HEK293T (cell line): Measurements from ENCODE around the gene FKBP5.
"Not testable (repeated sequence)": the region's sequence is repeated elsewhere in the genome, so short reads cannot be mapped to it uniquely, and the experiment has no call there.

Experiments
- CTCF ChIA-PET: fragments of 350-600 bp; formaldehyde crosslinking; extraction: SDS; loops from one replicate; lab custom pipeline; 2021; ENCODE audit warnings: antibody characterized with exemption, inconsistent platforms; lab: Yijun Ruan, JAX
- POLR2A ChIA-PET: fragments of 350-600 bp; formaldehyde crosslinking; extraction: SDS; loops from one replicate; lab custom pipeline; 2020; ENCODE audit warnings: antibody characterized with exemption, inconsistent platforms; lab: Yijun Ruan, JAX
- DNase-seq: peaks from one replicate; pipeline ENCODE4 v3.0.0; 2012; ENCODE audit warnings: mixed read lengths; ENCODE audit errors: extremely low spot score
- ARNT ChIP-seq: fragments of 450-650 bp; IDR thresholded peaks from 2 replicates; pipeline ENCODE4 v1.6.1; 2017; ENCODE audit warnings: mild to moderate bottlenecking
- BHLHE40 ChIP-seq: fragments of 450-650 bp; IDR thresholded peaks from 2 replicates; pipeline ENCODE4 v1.6.1; 2016; ENCODE audit warnings: mild to moderate bottlenecking, moderate library complexity, borderline replicate concordance
- CTBP1 ChIP-seq: fragments of 450-650 bp; IDR thresholded peaks from 2 replicates; pipeline ENCODE4 v1.6.1; 2016; ENCODE audit warnings: borderline replicate concordance
- ELF4 ChIP-seq: fragments of 450-650 bp; IDR thresholded peaks from 2 replicates; pipeline ENCODE4 v1.6.1; 2017; ENCODE audit warnings: antibody characterized with exemption
- FOXA1 ChIP-seq: fragments of 450-650 bp; IDR thresholded peaks from 2 replicates; pipeline ENCODE4 v1.6.1; 2016; ENCODE audit warnings: mild to moderate bottlenecking
- FOXK2 ChIP-seq: fragments of 450-650 bp; IDR thresholded peaks from 2 replicates; pipeline ENCODE4 v1.6.1; 2016; ENCODE audit warnings: mild to moderate bottlenecking
- FOXM1 ChIP-seq: fragments of 450-650 bp; IDR thresholded peaks from 2 replicates; pipeline ENCODE4 v1.6.1; 2017; ENCODE audit warnings: mild to moderate bottlenecking, borderline replicate concordance
- HDGF ChIP-seq: fragments of 450-650 bp; IDR thresholded peaks from 2 replicates; pipeline ENCODE4 v1.6.1; 2017; ENCODE audit warnings: antibody characterized with exemption, borderline replicate concordance
- L3MBTL2 ChIP-seq: fragments of 450-650 bp; conservative IDR thresholded peaks from 2 replicates; pipeline ENCODE4 v1.6.1; 2016; ENCODE audit warnings: mild to moderate bottlenecking
- LEF1 ChIP-seq: fragments of 450-650 bp; IDR thresholded peaks from 2 replicates; pipeline ENCODE4 v1.6.1; 2017; ENCODE audit warnings: mild to moderate bottlenecking, borderline replicate concordance
- NFRKB ChIP-seq: fragments of 450-650 bp; IDR thresholded peaks from 2 replicates; pipeline ENCODE4 v1.6.1; 2016; ENCODE audit warnings: mild to moderate bottlenecking, moderate library complexity
- PKNOX1 ChIP-seq: fragments of 450-650 bp; IDR thresholded peaks from 2 replicates; pipeline ENCODE4 v1.6.1; 2016
- SP1 ChIP-seq: fragments of 450-650 bp; IDR thresholded peaks from 2 replicates; pipeline ENCODE4 v1.6.1; 2017
- SUZ12 ChIP-seq: fragments of 450-650 bp; IDR thresholded peaks from 2 replicates; pipeline ENCODE4 v1.6.1; 2016; ENCODE audit warnings: mild to moderate bottlenecking
- TARDBP ChIP-seq: fragments of 450-650 bp; IDR thresholded peaks from 2 replicates; pipeline ENCODE4 v1.6.1; 2016
- ZNF384 ChIP-seq: fragments of 450-650 bp; IDR thresholded peaks from 2 replicates; pipeline ENCODE4 v1.6.1; 2016

The FKBP5 gene

GRCh38 chr6:35550437-35550836 is 138.3 kb downstream of the FKBP5 start:
- POLR2A ChIA-PET: no interaction called here
- no peak for TF ChIP-seq FOXA1
- TF ChIP-seq PKNOX1: no peak
- TF ChIP-seq HDGF: no peak
- no peak for TF ChIP-seq ELF4
- no peak for TF ChIP-seq CTBP1
- TF ChIP-seq NFRKB: no peak
- TF ChIP-seq ARNT: no peak
- TF ChIP-seq TARDBP: no peak
- TF ChIP-seq LEF1: no peak
- no peak for TF ChIP-seq SUZ12
- no peak for TF ChIP-seq FOXM1
- TF ChIP-seq FOXK2: no peak
- TF ChIP-seq SP1: no peak
- no peak for TF ChIP-seq L3MBTL2
- TF ChIP-seq BHLHE40: no peak
- TF ChIP-seq ZNF384: no peak
- CTCF ChIA-PET: no interaction called here

GRCh38 chr6:35547676-35548075 is 141.0 kb downstream of the FKBP5 start:
- CTCF ChIA-PET: no interaction called here
- POLR2A ChIA-PET: no interaction called here
- TF ChIP-seq LEF1 (no peak), SUZ12 (no peak), HDGF (no peak), L3MBTL2 (no peak), CTBP1 (no peak), FOXA1 (no peak), ARNT (no peak), FOXM1 (no peak), BHLHE40 (no peak), ELF4 (no peak), SP1 (no peak), FOXK2 (no peak), ZNF384 (no peak), NFRKB (no peak)
- DNase-seq: no peak

More at GRCh38 chr6:35550437-35550836, 138.3 kb downstream of the FKBP5 start:
- DNase-seq: no peak

- ChIA-PET CTCF (no interaction called here), POLR2A (no interaction called here)
Measured at GRCh38 chr6:35544769-35545361, 143.8 kb downstream of the FKBP5 start.

GRCh38 chr6:35543459-35544193 is 145.1 kb downstream of the FKBP5 start:
- DNase-seq: no peak
- ChIA-PET POLR2A (no interaction called here), CTCF (interaction anchor here (1.0 kb wide), 1 partner anchor 9 kb away, joined by 3 read pairs; no protein-coding TSS in a partner anchor)
- TF ChIP-seq L3MBTL2 (no peak), FOXA1 (no peak), CTBP1 (no peak), HDGF (no peak), SP1 (no peak), SUZ12 (no peak), LEF1 (no peak), BHLHE40 (no peak), TARDBP (no peak)

More at GRCh38 chr6:35544769-35545361, 143.8 kb downstream of the FKBP5 start:
- DNase-seq: no peak
- TF ChIP-seq BHLHE40 (no peak), HDGF (no peak), ELF4 (no peak), L3MBTL2 (no peak), SP1 (no peak), FOXK2 (no peak), PKNOX1 (no peak), CTBP1 (no peak), ZNF384 (no peak), TARDBP (no peak)

- ChIA-PET CTCF (no interaction called here), POLR2A (no interaction called here)
- DNase-seq: no peak
- no peak for TF ChIP-seq FOXM1
- no peak for TF ChIP-seq CTBP1
- TF ChIP-seq NFRKB: no peak
- TF ChIP-seq TARDBP: no peak
- no peak for TF ChIP-seq FOXK2
- no peak for TF ChIP-seq L3MBTL2
Measured at GRCh38 chr6:35541836-35542235, 146.9 kb downstream of the FKBP5 start.

GRCh38 chr6:35539223-35539622 is 149.5 kb downstream of the FKBP5 start:
- no peak for DNase-seq
- TF ChIP-seq CTBP1 (no peak), BHLHE40 (no peak), SUZ12 (no peak), PKNOX1 (no peak), FOXA1 (no peak), FOXM1 (no peak), TARDBP (no peak), SP1 (no peak), NFRKB (no peak), ELF4 (no peak), ARNT (no peak), FOXK2 (no peak), ZNF384 (no peak), HDGF (no peak)
- CTCF ChIA-PET: no interaction called here
- POLR2A ChIA-PET: no interaction called here

GRCh38 chr6:35535847-35536246 is 152.9 kb downstream of the FKBP5 start:
- DNase-seq, POLR2A ChIA-PET: not testable (repeated sequence)
- CTCF ChIA-PET: interaction anchor here (0.5 kb wide), 1 partner anchor 185 kb away, joined by 5 read pairs; no protein-coding TSS in a partner anchor
